ENCODE measurements around the gene OR51A2. TPM values are rescaled to one million over a fixed set of nuclear protein-coding genes. Genes with fewer than 3 reads are reported as not detected.
"Not testable (repeated sequence)": the region's sequence is repeated elsewhere in the genome, so short reads cannot be mapped to it uniquely, and the experiment has no call there.

Gene OR51A2
- not detected for total RNA-seq

- not testable (repeated sequence) for ATAC-seq; H3K27ac Mint-ChIP-seq; H3K9me3 Mint-ChIP-seq; H3K36me3 Mint-ChIP-seq; H3K4me1 Mint-ChIP-seq (ENCODE audit: low read depth in 2 of 2); DNase-seq (ENCODE audit: low spot score); H3K27me3 Mint-ChIP-seq; H3K4me3 Mint-ChIP-seq
Measured at GRCh38 chr11:4955613-4956012, at the start of gene OR51A2. Gene OR51A2 (minus strand): TSS chr11:4955713. CDS start chr11:4955713, 0 bp downstream.

GRCh38 chr11:5004424-5005274, 49.1 kb upstream of the OR51A2 start:
- no peak overlapping the region for H3K27ac Mint-ChIP-seq
- ATAC-seq (no peak), DNase-seq (ENCODE audit: low spot score) (no peak)
- H3K9me3 Mint-ChIP-seq = no peaks in the 10 kb centered on the region
- no peaks in the 10 kb centered on the region for H3K4me1 Mint-ChIP-seq (ENCODE audit: low read depth in 2 of 2)
- H3K36me3 Mint-ChIP-seq = no peaks in the 10 kb centered on the region
- peaks cover 6% of the 10 kb centered on the region in 2 donors for H3K27me3 Mint-ChIP-seq
- H3K4me3 Mint-ChIP-seq = no peak overlapping the region

- Mint-ChIP-seq H3K9me3 (no peaks in the 10 kb centered on the region), H3K27ac (no peak within 1 kb of the TSS), H3K4me1 (ENCODE audit: low read depth in 2 of 2) (no peaks in the 10 kb centered on the region), H3K27me3 (no peaks in the 10 kb centered on the region), H3K36me3 (no peaks in the 10 kb centered on the region), H3K4me3 (no peak within 1 kb of the TSS)
- ATAC-seq = no peak
- no peak for DNase-seq (ENCODE audit: low spot score)
Measured at GRCh38 chr11:4994551-4994950, 39.0 kb upstream of the OR51A2 start, which contains the start of gene OR51L1. Gene OR51L1 (plus strand): TSS chr11:4994851. CDS start chr11:4998983, 4,132 bp downstream.

- ATAC-seq (no peak), DNase-seq (ENCODE audit: low spot score) (no peak)
- no peak overlapping the region for H3K27ac Mint-ChIP-seq
- peaks cover 3% of the 10 kb centered on the region for H3K9me3 Mint-ChIP-seq
- H3K27me3 Mint-ChIP-seq = no peaks in the 10 kb centered on the region
- H3K4me3 Mint-ChIP-seq = no peak overlapping the region
- H3K4me1 Mint-ChIP-seq (ENCODE audit: low read depth in 2 of 2) = no peaks in the 10 kb centered on the region
- no peaks in the 10 kb centered on the region for H3K36me3 Mint-ChIP-seq
Measured at GRCh38 chr11:4991060-4991459, 35.5 kb upstream of the OR51A2 start.

DNA sequence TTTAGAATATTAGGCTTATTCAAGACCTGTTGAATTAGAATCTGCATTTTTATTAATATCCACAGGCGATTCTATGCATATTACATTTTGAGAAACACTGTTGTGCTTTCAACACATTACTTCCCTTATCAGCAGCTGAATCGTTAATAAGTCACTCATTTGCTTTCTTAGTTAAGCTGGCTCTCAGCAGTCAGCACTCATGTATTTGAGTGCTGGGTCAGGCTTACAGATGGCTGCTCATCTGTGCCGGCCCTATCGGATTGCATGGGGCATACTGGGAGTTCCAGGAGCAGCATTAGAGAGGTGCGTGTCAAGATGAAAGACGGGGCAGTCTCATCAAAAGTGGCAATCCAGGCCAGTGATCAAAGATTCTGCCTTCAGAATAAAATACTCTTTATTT, 28.3 kb upstream of the OR51A2 start:
- DNase-seq (ENCODE audit: low spot score) (no peak), ATAC-seq (no peak)
- no peaks in the 10 kb centered on the region for H3K36me3 Mint-ChIP-seq
- H3K27me3 Mint-ChIP-seq = no peaks in the 10 kb centered on the region
- H3K4me3 Mint-ChIP-seq = no peak overlapping the region
- H3K9me3 Mint-ChIP-seq = peaks cover 3% of the 10 kb centered on the region
- no peaks in the 10 kb centered on the region for H3K4me1 Mint-ChIP-seq (ENCODE audit: low read depth in 2 of 2)
- H3K27ac Mint-ChIP-seq = no peak overlapping the region

- ATAC-seq (no peak), DNase-seq (ENCODE audit: low spot score) (no peak)
- Mint-ChIP-seq H3K36me3 (no peaks in the 10 kb centered on the region), H3K4me1 (ENCODE audit: low read depth in 2 of 2) (no peaks in the 10 kb centered on the region), H3K27me3 (no peaks in the 10 kb centered on the region), H3K9me3 (peaks cover 7% of the 10 kb centered on the region), H3K4me3 (no peak overlapping the region), H3K27ac (no peak overlapping the region)
Measured at GRCh38 chr11:4982678-4983077, 27.2 kb upstream of the OR51A2 start.

GRCh38 chr11:4979036-4979435, 23.5 kb upstream of the OR51A2 start:
- no peaks in the 10 kb centered on the region for H3K27me3 Mint-ChIP-seq
- H3K36me3 Mint-ChIP-seq = no peaks in the 10 kb centered on the region
- ATAC-seq (no peak), DNase-seq (ENCODE audit: low spot score) (no peak)
- H3K4me1 Mint-ChIP-seq (ENCODE audit: low read depth in 2 of 2) = no peaks in the 10 kb centered on the region
- H3K27ac Mint-ChIP-seq = no peak overlapping the region
- peaks cover 4% of the 10 kb centered on the region for H3K9me3 Mint-ChIP-seq
- H3K4me3 Mint-ChIP-seq = no peak overlapping the region

DNA sequence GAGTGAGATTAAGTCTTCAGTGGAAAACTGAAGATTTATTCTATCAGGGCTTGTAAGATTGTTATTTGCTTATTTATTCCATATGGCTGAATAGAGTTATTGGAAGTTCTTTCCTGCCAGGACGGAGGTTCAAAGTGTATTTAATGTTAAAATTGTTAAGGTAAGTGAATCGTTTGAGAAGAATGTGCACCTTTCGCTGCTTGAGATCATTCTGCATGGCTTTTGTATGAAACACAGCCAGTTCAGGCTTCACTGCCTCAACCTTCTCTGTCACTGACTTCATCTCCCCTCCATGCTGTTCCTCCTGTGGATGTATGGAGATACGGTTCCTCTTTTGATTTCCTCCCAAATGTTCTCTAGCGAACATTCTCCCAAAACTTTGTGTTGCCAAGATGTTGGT, 19.9 kb upstream of the OR51A2 start:
- H3K27ac Mint-ChIP-seq = no peak overlapping the region
- no peak overlapping the region for H3K4me3 Mint-ChIP-seq

DNA sequence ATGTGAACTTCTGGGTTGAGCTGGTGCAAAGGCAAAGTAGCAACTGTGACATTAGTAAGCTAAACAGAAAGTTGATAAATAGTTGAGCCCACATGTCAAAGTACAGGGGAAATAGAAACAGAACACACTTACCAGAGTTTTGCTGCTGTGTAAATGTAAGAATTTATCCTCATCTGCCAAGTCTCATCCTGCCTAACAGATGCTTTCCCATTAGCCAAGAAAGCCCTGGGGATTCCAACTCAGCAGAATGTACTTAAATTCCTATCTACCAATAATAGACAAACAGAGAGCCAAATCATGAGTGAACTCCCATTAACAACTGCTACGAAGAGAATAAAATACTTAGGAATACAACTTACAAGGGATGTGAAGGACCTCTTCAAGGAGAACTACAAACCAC, 7.3 kb upstream of the OR51A2 start:
- ATAC-seq (no peak), DNase-seq (ENCODE audit: low spot score) (no peak)
- peaks cover 5% of the 10 kb centered on the region for H3K9me3 Mint-ChIP-seq
- H3K27me3 Mint-ChIP-seq = no peaks in the 10 kb centered on the region
- H3K4me3 Mint-ChIP-seq = no peak overlapping the region
- no peak overlapping the region for H3K27ac Mint-ChIP-seq
- H3K36me3 Mint-ChIP-seq = no peaks in the 10 kb centered on the region
- H3K4me1 Mint-ChIP-seq (ENCODE audit: low read depth in 2 of 2) = no peaks in the 10 kb centered on the region

More for the DNA sequence above, 19.9 kb upstream of the OR51A2 start:
- Mint-ChIP-seq H3K4me1 (ENCODE audit: low read depth in 2 of 2) (no peaks in the 10 kb centered on the region), H3K36me3 (no peaks in the 10 kb centered on the region), H3K27me3 (no peaks in the 10 kb centered on the region), H3K9me3 (peaks cover 4% of the 10 kb centered on the region)
- no peak for ATAC-seq
- DNase-seq (ENCODE audit: low spot score) = no peak

GRCh38 chr11:4960877-4961276, 5.4 kb upstream of the OR51A2 start:
- Mint-ChIP-seq H3K27ac (no peak overlapping the region), H3K4me3 (no peak overlapping the region), H3K4me1 (ENCODE audit: low read depth in 2 of 2) (no peaks in the 10 kb centered on the region), H3K36me3 (no peaks in the 10 kb centered on the region), H3K9me3 (peaks cover 5% of the 10 kb centered on the region), H3K27me3 (no peaks in the 10 kb centered on the region)
- no peak for DNase-seq (ENCODE audit: low spot score)
- ATAC-seq = no peak

DNA sequence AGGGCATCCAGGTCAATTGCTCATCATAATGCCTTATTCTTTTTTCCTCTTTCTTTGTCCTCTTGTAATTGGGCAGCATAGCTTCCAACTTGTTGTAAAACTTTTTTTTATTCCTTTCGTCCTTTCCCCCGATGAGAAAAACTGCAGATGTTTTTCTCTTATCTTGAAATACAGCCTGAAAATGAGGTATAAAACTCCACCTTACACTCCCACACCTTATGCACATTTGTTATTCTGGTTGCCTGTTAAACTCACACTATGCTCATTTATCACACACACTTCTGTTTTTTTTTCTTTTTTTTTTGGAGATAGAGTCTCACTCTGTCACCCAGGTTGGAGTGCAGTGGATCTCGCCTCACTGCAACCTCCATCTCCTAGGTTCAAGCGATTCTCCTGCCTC, 1.9 kb upstream of the OR51A2 start:
- no peak overlapping the region for H3K4me3 Mint-ChIP-seq
- no peak overlapping the region for H3K27ac Mint-ChIP-seq
- peaks cover 5% of the 10 kb centered on the region for H3K9me3 Mint-ChIP-seq
- H3K36me3 Mint-ChIP-seq = no peaks in the 10 kb centered on the region
- no peak for DNase-seq (ENCODE audit: low spot score)
- H3K4me1 Mint-ChIP-seq (ENCODE audit: low read depth in 2 of 2) = no peaks in the 10 kb centered on the region
- no peaks in the 10 kb centered on the region for H3K27me3 Mint-ChIP-seq
- ATAC-seq = no peak

- Mint-ChIP-seq H3K4me3 (no peak within 1 kb of the TSS), H3K4me1 (ENCODE audit: low read depth in 2 of 2) (no peaks in the 10 kb centered on the region), H3K36me3 (no peaks in the 10 kb centered on the region), H3K9me3 (no peaks in the 10 kb centered on the region), H3K27ac (no peak within 1 kb of the TSS), H3K27me3 (no peaks in the 10 kb centered on the region)
- no peak for DNase-seq (ENCODE audit: low spot score)
- no peak for ATAC-seq
Measured at GRCh38 chr11:4947505-4947904, 8.0 kb downstream of the OR51A2 start, which contains the start of gene OR51A4. Gene OR51A4 (minus strand): TSS chr11:4947605. CDS start chr11:4947100, 505 bp downstream.

- Mint-ChIP-seq H3K4me1 (ENCODE audit: low read depth in 2 of 2) (no peaks in the 10 kb centered on the region), H3K27ac (no peak overlapping the region), H3K27me3 (no peaks in the 10 kb centered on the region), H3K9me3 (peaks cover 6% of the 10 kb centered on the region), H3K4me3 (no peak overlapping the region), H3K36me3 (no peaks in the 10 kb centered on the region)
- DNase-seq (ENCODE audit: low spot score) = no peak
- no peak for ATAC-seq
Measured at GRCh38 chr11:4936745-4937144, 18.8 kb downstream of the OR51A2 start.

- no peaks in the 10 kb centered on the region for H3K4me1 Mint-ChIP-seq (ENCODE audit: low read depth in 2 of 2)
Measured at GRCh38 chr11:4932751-4933150, 22.8 kb downstream of the OR51A2 start.

More at GRCh38 chr11:4932751-4933150, 22.8 kb downstream of the OR51A2 start:
- no peak overlapping the region for H3K27ac Mint-ChIP-seq
- H3K4me3 Mint-ChIP-seq = no peak overlapping the region
- H3K36me3 Mint-ChIP-seq = no peaks in the 10 kb centered on the region
- ATAC-seq (no peak), DNase-seq (ENCODE audit: low spot score) (no peak)
- H3K9me3 Mint-ChIP-seq = peaks cover 5% of the 10 kb centered on the region
- H3K27me3 Mint-ChIP-seq = no peaks in the 10 kb centered on the region

Data from natural killer cell treated with Interleukin-12 subunit alpha and Interleukin-12 subunit beta and Interleukin-15 and Interleukin-18, amount 100 ng/mL, for 72 hours (primary cell).